ENCODE measurements around the gene NDFIP1.

Gene NDFIP1

DNA sequence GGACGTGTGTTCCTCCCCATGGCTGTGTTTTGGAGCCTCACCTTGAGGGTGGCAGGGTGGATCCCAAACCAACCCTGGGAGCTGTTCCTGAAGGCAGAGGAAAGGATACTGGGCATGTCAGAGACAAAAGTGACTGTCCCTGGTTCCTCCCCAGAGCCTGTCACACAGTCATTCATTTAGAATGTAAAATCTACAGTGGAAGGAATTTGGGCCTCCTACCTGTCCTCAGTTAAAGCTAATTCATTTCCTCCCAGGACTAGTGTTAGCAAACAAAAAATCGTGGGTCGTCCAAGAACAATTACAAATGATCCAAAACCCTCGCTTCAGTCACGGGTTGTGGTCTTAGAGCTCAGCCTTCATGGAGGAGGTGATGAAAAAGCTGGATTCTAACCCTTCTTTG is 83.2 kb downstream of the NDFIP1 start:
- no peak for DNase-seq

DNA sequence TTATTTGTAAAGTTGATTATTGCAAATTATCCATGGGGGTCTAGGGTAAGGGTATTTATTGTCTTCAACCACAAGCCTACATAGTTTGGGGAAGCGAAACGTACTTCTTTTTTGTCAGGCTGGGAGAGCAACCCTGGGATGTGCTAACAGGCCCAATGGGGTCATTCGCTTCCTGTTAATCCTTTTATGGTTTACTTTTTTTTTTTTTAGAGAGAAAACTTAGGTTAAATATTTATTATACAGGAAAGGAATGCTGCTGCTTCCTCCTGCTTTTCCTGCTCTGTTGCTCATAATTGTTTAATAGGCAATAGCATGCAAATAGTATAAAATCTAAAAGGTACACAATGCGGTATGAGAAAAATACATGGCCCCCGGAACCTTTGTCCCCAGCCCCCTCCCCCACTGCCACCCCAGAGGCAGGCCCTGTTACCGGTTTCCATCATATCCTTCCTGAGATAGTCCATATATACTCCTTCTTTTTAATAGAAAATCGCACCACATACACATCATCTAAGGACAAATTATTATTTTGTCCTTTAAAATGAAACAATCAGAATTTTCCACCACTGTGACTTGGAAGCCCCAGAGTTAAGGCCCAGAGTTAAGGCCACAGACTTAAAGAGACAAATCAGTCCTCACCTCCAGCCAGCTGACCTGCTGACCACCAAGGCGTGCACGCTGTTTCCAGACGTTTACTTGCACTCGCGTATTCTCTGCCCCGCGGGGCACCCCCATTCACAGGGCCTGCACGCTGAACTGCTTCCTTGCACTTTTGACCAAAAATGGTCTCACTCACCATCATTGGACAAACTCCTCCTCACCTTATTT is 83.9 kb downstream of the NDFIP1 start:
- DNase-seq, result peak; percentile 36 to 73 (median 57)

DNA sequence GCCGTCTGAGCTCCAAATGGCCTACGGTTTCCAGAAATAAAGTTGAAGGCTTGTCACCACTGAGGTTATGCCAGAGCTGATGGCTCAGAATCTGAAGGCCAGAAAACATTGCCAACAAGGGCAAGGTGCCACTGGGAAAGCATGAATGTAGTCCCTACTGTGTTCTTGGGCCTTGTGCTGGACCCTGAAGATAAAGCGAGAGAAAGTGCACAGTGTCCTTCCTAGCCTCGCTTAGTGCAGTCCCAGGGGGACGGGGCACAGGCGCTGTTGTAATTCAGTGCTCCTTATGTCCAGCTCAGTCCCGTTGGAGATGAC is 84.5 kb downstream of the NDFIP1 start:
- no peak for DNase-seq

DNA sequence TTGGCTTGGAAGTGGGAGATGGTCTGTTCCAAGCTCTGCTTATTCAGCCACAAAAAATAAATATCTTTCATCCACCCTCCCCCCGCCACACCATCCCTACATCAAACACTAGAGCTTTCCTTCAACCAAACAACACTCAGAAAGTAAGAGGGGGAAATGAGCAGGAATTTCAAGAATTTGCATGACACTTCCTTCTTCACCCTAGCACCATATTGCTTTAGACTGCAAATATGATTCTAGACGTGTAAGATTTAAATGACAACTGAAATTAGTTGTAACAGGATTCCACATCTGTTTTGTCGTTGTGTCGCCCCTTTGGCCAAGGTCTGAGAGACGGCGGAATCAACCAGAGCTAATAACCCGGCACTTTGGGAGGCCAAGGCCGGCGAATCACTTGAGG is 88.5 kb downstream of the NDFIP1 start:
- DNase-seq, result no peak

DNA sequence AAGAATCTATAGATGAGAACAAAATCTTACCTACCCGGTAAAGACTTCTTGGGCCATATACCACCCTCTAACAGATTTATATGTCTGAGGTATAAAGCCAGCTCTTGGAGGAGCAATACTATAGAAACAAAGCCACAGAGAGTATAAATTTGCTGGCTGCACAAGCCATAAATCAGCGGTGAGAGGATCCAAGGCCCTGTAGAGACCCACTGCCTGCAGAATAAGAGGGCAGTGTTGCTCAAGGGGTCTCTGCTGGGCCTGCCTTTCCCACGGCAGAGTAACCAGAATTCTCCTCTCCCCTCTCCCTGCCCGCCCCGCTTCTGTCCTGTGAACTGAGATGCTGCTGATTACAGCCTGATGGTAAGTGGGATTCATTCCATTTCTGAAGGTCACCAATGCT is 89.2 kb downstream of the NDFIP1 start:
- DNase-seq, result no peak

DNA sequence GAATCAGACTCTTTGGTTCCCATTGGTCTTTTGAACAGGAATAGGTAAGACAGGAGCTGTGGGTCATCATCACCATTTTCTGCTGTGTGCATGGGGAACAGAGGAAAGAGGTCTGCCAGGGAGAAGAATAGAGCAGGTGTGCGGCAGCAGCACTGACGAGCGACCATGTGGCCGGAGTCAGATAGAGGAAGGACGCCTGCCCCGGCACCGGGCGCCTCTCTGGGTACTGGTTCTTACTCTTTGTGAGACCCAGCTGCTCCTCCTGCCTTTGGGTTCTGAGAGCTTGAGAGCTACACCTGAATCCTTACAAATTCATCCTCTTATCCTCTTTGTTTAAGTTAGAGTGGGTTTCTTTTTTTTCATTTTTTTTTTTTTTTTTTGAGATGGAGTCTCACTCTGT is 90.8 kb downstream of the NDFIP1 start:
- no peak for DNase-seq

DNA sequence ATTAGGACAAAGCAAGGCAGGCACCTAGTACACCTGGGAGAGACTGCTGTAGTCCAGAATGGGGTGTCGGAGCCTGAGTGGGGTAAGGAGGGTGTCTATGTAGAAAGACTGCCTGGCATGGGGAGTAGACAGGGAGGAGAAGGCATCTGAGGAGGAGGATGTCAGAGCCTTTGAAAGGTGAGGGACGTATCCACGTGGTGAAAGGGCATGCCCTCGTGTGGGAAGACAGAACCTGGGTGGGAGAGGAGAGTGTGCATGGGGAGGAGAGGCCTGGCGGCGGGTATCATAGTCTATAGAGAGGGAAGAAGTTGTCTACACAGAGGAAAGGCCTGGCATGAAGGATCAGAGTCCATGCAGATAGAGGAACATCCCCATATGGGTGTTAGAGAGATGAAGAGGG is 91.8 kb downstream of the NDFIP1 start:
- DNase-seq, result no peak

DNA sequence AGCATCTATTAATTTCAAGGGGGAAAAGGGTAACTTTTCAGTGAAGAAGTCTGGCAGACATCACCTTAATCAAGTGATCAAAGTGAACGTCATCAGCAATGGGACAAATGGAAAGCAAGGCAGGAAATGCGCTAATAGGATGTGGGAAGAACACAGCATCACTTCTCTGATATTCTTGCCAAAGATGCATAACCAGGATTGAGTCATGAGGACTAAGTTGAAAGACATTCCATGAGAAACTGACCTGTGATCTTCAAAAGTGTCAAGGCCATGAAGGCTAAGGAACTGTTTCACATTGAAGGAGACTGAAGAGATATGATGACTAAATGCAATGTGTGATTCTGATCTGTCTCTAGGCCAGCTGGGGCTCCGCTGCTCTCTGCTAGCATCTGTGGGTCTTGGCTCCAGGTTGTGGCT is 92.9 kb downstream of the NDFIP1 start:
- DNase-seq, result no peak

DNA sequence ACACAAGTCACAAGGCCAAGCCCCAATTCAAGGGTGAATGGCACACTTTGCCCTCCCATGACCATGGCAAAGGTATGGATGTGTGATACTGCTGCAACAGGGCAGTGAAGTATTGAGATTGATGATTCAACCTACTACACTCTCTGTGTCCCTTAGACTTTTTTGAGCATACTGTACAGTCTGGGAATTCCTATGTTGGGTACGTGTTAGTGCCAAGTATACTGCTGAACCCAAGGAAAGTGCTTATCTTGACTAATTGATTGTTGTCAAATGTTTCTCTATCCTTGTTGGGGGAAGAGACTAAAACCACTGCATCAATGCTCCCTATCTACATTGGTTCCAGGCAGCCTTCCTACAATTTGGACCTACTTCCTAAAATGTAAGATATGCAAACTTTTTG is 93.7 kb downstream of the NDFIP1 start:
- DNase-seq, result no peak

Measured in suppressor macrophage (primary cell).